Fibroblast of pulmonary artery (primary cell): ENCODE data around the gene ERO1B.
"Not testable (repeated sequence)": the region's sequence is repeated elsewhere in the genome, so short reads cannot be mapped to it uniquely, and the experiment has no call there.

Experiments used
- DNase-seq: peaks from one replicate; pipeline ENCODE4 v3.0.0-alpha.2; 2010; ENCODE audit warnings: low read depth
- H3K4me3 ChIP-seq: replicated peaks from 2 replicates; pipeline ENCODE4 v1.5.1; 2011; ENCODE audit warnings: low read depth, mild to moderate bottlenecking, control low read depth, low read length, moderate library complexity
- TF ChIP-seq, protein P1 (sequence below): IDR thresholded peaks from 2 replicates; pipeline ENCODE4 v1.5.1; 2011; ENCODE audit warnings: mild to moderate bottlenecking, control low read depth, low read length, inconsistent platforms; ENCODE audit errors: missing control alignments

ERO1B gene

DNA sequence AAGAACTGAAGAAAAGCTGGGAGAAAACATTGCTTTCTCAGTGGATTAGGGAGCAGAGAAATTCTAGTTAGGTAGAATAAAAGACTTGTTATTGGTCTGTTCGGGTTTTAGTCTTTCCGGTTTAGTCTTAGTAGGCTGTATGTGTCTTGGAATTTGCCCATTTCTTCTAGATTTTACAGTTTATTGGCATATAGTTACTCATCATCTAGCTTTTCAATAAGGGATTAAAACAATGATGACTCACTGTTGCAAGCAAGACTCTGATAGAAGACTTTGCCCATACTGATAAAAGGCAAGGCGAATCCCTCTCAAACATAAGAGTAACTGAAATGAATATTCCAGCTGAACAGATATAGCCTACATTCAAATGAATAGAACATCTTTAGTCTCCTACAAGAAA is 77.1 kb downstream of the ERO1B start:
- TF ChIP-seq, protein P1, sequence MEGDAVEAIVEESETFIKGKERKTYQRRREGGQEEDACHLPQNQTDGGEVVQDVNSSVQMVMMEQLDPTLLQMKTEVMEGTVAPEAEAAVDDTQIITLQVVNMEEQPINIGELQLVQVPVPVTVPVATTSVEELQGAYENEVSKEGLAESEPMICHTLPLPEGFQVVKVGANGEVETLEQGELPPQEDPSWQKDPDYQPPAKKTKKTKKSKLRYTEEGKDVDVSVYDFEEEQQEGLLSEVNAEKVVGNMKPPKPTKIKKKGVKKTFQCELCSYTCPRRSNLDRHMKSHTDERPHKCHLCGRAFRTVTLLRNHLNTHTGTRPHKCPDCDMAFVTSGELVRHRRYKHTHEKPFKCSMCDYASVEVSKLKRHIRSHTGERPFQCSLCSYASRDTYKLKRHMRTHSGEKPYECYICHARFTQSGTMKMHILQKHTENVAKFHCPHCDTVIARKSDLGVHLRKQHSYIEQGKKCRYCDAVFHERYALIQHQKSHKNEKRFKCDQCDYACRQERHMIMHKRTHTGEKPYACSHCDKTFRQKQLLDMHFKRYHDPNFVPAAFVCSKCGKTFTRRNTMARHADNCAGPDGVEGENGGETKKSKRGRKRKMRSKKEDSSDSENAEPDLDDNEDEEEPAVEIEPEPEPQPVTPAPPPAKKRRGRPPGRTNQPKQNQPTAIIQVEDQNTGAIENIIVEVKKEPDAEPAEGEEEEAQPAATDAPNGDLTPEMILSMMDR = no peak
- no peak overlapping the region for H3K4me3 ChIP-seq
- no peak for DNase-seq

DNA sequence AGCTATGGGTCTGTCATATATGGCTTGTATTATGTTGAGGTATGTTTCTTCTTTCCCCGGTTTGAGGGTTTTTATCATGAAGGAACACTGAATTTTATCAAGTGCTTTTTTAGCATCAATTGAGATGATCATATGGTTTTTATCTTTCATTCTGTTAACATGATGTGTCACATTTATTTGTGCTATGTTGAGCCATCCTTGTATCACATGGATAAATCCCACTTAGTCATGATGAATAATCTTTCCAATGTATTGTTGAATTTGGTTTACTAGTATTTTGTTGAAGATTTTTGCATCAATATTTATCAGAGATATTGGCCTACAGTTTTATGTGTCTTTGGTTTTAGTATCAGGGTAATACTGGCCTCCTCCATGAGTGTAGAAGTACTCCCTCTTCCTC is 77.7 kb downstream of the ERO1B start:
- TF ChIP-seq, protein P1 = no peak

DNA sequence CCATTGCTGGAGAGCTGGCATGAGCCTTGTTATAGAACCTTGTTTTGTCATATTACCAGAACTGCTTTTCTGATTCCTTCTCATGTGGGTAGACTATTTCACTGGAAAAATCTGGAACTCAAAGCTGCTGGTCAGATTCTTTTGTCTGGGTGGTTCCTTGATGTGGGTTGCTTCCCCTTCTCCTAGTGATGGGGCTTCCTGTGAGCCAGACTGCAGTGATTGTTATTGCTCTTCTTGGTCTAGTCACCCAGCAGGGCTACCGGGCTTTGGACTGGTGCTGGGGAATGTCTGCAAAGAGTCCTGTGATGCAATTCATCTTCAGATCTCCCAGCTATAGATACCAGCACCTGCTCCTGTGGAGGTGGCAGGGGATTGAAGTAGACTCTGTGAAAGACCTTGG is 80.0 kb downstream of the ERO1B start:
- TF ChIP-seq, protein P1 = no peak
- DNase-seq = no peak

More for the DNA sequence above, 77.7 kb downstream of the ERO1B start:
- peak; percentile 2 for DNase-seq
- H3K4me3 ChIP-seq = no peak overlapping the region

DNA sequence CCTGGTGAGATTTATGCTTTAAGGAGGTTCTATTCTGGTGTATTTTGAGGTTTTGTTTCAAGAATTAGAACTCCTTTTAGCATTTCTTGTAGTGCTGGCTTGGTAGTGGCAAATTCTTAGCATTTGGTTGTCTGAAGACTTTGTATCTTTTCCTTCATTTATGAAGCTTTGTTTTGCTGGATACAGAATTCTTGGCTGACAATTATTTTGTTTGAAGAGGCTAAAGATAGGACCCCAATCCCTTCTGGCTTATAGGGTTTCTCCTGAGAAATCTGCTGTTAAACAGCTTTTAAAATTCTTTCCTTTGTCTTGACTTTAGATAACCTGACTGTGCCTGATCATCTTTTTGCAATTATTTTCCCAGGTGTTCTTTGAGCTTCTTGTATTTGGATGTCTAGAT is 80.8 kb downstream of the ERO1B start:
- no peak overlapping the region for H3K4me3 ChIP-seq
- DNase-seq = no peak
- TF ChIP-seq, protein P1 = no peak

More for the DNA sequence above, 80.0 kb downstream of the ERO1B start:
- H3K4me3 ChIP-seq = no peak overlapping the region

DNA sequence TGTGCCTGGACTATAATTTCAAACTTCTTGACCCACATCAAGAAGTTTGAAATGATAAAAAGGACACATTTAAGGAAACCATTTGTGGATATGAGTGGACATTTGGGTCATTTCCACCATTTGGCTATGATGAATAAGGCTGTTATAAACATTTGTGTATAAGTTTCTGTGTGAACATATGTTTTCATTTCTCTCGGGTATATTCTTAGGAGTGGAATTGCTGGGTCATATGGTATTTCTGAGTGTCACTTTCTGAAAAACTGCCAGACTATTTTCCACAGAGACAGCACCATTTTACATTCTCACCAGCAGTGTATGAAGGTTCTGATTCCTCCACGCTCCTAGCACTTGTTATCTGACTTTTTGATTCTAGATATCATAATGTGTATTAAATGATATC is 88.6 kb downstream of the ERO1B start:
- DNase-seq = no peak

DNA sequence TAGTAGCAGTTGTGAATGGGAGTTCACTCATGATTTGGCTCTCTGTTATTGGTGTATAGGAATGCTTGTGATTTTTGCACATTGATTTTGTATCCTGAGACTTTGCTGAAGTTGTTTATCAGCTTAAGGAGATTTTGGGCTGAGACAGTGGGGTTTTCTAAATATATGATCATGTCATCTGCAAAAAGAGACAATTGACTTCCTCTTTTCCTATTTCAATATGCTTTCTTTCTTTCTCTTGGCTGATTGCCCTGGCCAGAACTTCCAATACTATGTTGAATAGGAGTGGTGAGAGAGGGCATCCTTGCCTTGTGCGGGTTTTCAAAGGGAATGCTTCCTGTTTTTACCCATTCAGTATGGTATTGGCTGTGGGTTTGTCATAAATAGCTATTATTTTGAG is 93.7 kb downstream of the ERO1B start:
- not testable (repeated sequence) for DNase-seq, H3K4me3 ChIP-seq

More for the DNA sequence above, 88.6 kb downstream of the ERO1B start:
- H3K4me3 ChIP-seq = no peak overlapping the region
- TF ChIP-seq, protein P1 = no peak

DNA sequence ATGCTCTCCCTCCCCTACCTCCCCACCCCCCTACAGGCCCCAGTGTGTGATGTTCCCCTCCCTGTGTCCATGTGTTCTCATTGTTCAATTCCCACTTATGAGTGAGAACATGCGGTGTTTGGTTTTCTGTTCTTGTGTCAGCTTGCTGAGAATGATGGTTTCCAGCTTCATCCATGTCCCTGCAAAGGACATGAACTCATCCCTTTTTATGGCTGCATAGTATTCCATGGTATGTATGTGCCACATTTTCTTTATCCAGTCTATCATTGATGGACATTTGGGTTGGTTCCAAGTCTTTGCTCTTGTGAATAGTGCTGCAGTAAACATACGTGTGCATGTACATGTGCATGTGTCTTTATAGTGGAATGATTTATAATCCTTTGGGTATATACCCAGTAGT is 95.3 kb downstream of the ERO1B start:
- DNase-seq, H3K4me3 ChIP-seq: not testable (repeated sequence)

DNA sequence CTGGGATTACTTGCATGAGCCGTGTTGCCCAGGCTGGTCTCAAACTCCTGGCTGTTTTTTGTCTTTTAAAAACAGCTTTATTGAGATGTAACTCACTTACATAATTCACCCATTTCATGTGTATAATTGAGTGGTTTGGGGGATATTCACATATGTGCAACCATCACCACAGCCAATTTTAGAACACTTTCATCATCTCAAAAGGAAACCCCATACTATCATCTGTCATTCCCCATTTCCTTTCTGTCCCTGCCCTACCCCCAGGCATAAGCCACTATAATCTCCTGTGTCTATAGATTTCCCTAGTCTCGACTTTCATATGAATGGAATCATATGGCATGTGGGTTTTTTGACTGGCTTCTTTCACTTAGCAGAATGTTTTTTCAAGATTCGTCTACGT is 96.1 kb downstream of the ERO1B start:
- H3K4me3 ChIP-seq = no peak overlapping the region
- TF ChIP-seq, protein P1 = no peak
- DNase-seq = no peak
